HG03196 (cell line): ENCODE data around the gene HPCAL1.

ENCODE experiments used
- ATAC-seq: cut with Tn5 transposase; IDR thresholded peaks from one replicate; pipeline ENCODE4 v1.9.1; 2021; ENCODE audit not compliant: unreplicated experiment

Gene HPCAL1

GRCh38 chr2:10368491-10369231 is 66.0 kb downstream of the HPCAL1 start:
- no peak for ATAC-seq

GRCh38 chr2:10369269-10370255 is 66.9 kb downstream of the HPCAL1 start:
- ATAC-seq, result no peak

GRCh38 chr2:10370390-10370789 is 67.7 kb downstream of the HPCAL1 start:
- ATAC-seq, result no peak

GRCh38 chr2:10370895-10371294 is 68.2 kb downstream of the HPCAL1 start:
- ATAC-seq, result no peak

GRCh38 chr2:10371441-10372196 is 68.9 kb downstream of the HPCAL1 start:
- no peak for ATAC-seq

- ATAC-seq, result no peak
These were observed 69.6 kb downstream of the HPCAL1 start for GRCh38 chr2:10372203-10372861.

GRCh38 chr2:10372862-10373240 is 70.1 kb downstream of the HPCAL1 start:
- no peak for ATAC-seq

- no peak for ATAC-seq
These were observed 71.2 kb downstream of the HPCAL1 start for GRCh38 chr2:10373931-10374330.

GRCh38 chr2:10374362-10374943 is 71.7 kb downstream of the HPCAL1 start:
- ATAC-seq, result no peak

GRCh38 chr2:10375570-10376281 is 73.0 kb downstream of the HPCAL1 start:
- peak; percentile 42 for ATAC-seq

- no peak for ATAC-seq
These were observed 74.5 kb downstream of the HPCAL1 start for GRCh38 chr2:10377052-10377746.

- no peak for ATAC-seq
These were observed 75.0 kb downstream of the HPCAL1 start for GRCh38 chr2:10377747-10378085.

- peak; percentile 64 for ATAC-seq
These were observed 75.5 kb downstream of the HPCAL1 start for GRCh38 chr2:10378189-10378588.

GRCh38 chr2:10380048-10380926 is 77.6 kb downstream of the HPCAL1 start:
- ATAC-seq, result no peak

GRCh38 chr2:10381997-10382353 is 79.3 kb downstream of the HPCAL1 start:
- ATAC-seq, result no peak

- ATAC-seq, result peak; percentile 71
These were observed 79.8 kb downstream of the HPCAL1 start for GRCh38 chr2:10382354-10383061.

GRCh38 chr2:10383960-10384734 is 81.4 kb downstream of the HPCAL1 start:
- no peak for ATAC-seq
